C4-2B (cell line): Measurements from ENCODE around the gene EBF3.

ENCODE experiments used
- H3K27ac ChIP-seq: fragments of 450-650 bp; 2 replicates; pipeline ENCODE4 v1.5.1; 2017
- ZFX ChIP-seq: fragments of 450-650 bp; IDR thresholded peaks from 2 replicates; pipeline ENCODE4 v1.6.1; 2017
- TF ChIP-seq, protein P1 (sequence below): fragments of 450-650 bp; conservative IDR thresholded peaks from 2 replicates; pipeline ENCODE4 v1.5.1; 2017; ENCODE audit warnings: mild to moderate bottlenecking

Gene EBF3

DNA sequence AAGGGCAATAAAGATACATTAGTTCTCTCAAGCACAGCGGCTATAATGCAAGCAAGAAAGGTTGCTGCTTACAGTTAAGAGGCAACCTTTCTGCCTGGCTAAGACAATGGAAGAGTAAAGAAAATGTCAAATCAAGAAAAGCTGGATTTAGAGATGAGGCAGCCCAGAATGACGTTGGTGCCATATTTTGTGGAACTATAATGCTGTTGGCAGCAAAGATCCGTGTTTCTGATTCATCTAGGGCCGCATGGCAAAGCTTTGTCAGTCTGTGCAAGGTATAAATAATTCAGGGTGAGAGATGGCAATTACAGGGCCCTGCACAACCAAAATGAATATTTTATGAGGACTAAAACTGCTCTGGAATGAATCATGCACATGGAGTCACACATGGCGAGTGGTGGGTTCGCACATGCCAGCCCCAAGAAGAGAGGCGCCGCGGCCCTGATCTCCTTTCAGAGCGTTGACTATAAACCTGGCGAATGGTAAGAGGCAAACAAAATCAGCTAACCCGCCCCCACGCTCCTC is 76.6 kb downstream of the EBF3 start:
- no peak overlapping the region for H3K27ac ChIP-seq
- TF ChIP-seq ZFX: no peak
- TF ChIP-seq, protein P1, sequence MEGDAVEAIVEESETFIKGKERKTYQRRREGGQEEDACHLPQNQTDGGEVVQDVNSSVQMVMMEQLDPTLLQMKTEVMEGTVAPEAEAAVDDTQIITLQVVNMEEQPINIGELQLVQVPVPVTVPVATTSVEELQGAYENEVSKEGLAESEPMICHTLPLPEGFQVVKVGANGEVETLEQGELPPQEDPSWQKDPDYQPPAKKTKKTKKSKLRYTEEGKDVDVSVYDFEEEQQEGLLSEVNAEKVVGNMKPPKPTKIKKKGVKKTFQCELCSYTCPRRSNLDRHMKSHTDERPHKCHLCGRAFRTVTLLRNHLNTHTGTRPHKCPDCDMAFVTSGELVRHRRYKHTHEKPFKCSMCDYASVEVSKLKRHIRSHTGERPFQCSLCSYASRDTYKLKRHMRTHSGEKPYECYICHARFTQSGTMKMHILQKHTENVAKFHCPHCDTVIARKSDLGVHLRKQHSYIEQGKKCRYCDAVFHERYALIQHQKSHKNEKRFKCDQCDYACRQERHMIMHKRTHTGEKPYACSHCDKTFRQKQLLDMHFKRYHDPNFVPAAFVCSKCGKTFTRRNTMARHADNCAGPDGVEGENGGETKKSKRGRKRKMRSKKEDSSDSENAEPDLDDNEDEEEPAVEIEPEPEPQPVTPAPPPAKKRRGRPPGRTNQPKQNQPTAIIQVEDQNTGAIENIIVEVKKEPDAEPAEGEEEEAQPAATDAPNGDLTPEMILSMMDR: no peak

DNA sequence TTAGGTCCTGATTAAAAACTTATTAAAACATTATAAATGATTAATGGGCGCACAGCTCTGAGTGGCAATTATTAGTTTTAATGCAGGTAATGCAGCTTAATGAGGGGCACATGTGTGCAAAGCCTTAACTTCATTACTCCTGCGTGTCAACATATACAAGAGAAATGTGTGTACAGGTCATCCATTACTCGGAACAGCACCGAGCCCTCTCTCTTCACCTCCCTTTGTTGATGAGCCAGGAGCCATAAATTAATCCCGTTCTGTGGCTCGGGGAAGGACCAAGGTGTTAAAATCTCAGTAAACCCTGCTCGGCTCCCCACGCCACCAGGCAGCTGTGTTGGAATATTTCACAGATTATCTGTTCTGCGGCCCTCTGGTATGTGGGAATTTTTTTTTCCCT is 77.8 kb downstream of the EBF3 start:
- H3K27ac ChIP-seq: no peak overlapping the region
- TF ChIP-seq, protein P1: no peak
- no peak for TF ChIP-seq ZFX

DNA sequence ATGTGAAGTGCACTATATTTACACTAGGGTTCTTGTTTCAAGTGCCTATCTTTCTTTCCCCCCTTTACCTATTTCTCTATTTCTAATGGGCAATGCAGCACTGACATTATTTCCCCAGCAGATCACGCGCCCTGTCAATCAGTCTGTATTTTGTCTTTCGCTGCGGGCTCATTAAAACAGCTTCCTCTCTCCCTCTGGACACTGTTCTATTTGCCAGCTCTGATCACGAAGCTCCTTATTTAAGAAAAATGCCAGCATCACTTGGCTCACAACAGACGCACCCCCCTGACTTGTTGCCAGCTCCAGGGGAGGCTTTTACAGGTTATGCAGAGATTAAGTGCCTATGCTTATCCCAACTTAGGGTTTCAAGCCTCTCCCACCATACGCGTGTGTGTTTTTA is 78.5 kb downstream of the EBF3 start:
- H3K27ac ChIP-seq: no peak overlapping the region
- TF ChIP-seq ZFX: no peak
- TF ChIP-seq, protein P1: no peak

DNA sequence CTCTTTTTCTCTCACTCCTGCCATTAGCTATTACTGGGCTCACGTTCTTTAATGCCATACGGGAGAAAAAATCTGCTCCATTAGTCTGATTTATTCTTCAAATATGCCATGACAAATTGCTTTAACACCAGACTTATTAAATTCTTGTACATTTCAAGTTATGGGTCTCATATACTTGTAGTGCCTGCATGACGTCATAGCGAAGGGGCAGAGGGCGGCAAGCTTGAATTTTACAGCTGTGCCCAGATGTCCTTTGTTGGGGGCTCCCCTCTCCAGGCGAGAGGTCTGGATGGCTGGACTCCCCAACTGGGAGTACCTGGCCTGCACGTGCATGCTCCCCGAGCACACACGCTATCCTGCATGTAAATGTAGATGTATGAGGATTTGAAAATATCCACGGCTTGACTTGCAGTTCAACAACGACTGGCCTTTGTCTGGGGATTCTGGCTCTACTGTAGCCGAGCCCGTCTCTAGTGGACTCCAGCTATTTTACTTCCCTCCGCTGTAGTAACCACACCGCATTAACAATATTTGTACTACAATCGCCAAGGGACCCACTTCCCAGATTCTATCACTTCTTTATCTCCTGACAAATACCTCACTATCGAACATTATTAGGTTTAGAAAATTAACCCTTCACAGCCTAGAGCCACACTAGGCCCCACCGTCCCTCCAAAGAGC is 79.5 kb downstream of the EBF3 start:
- no peak overlapping the region for H3K27ac ChIP-seq
- TF ChIP-seq ZFX: no peak
- TF ChIP-seq, protein P1: no peak

DNA sequence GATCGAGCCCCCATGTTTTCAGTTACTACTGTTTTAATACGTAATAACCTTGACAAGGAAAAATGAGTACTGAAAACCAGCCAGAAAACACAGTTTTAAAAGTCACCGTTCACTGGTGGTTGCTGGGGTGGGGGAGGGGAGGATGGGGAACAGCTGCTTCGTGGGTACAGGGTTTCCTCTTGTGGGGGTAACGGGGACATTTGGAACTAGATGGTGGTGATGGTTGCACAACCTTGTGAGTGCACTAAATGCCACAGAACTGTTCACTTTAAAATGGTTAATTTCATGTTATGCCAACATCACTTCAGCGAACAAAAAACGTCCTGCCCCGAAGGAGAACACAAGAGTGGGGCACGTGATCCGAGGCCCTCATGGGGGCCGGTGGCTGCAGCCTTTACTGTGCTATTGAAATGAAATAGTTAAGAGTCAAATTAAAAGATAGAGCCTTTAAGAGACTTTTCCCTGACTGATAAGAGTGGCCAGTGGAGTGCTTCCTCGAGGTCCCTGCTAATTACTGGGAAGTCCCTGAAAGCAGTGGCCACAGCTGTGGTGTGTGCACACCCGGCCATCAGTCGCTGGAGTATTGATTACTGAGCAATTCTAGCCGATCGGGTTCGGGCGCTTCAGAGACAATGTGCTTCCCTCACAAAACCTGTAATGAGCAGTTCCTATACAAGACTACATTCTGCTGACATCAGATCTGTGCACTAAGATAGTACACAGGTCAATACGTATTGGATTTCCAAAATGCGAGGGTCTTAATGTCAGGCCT is 80.3 kb downstream of the EBF3 start:
- no peak overlapping the region for H3K27ac ChIP-seq
- no peak for TF ChIP-seq ZFX
- TF ChIP-seq, protein P1: no peak

DNA sequence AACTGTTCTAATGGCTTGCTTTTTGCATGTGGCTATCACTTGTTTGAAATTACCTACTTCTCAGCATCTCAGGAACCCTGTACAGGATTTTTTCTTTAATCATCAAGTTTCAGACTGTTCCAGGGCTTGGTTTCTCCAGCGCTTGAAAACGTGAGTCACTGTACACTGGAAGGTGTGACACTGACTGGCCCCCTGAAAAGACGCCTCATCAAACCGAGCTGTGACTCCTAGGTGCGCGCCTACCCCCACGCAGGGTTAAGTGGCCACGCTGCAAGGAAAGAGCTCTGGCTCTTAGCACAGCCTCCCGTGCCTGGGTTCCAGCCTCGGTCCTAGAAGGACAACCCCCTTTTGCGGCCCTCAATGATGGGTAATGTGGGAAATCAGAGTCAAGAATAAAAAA is 81.0 kb downstream of the EBF3 start:
- TF ChIP-seq, protein P1: no peak
- no peak for TF ChIP-seq ZFX
- no peak overlapping the region for H3K27ac ChIP-seq
